Thoracic aorta (tissue), 2 donors: Measurements from ENCODE around the gene HHIPL2. TPM values are rescaled to one million over a fixed set of nuclear protein-coding genes. Genes with fewer than 3 reads are reported as not detected.

Experiments used
- ATAC-seq: fragments of 150-250 bp; one replicate; pipeline ENCODE4 v1.8.0; 2017; ENCODE audit warnings: low read depth; ENCODE audit not compliant: insufficient number of reproducible peaks, low FRiP score
- DNase-seq: peaks from one replicate; pipeline ENCODE4 v3.0.0-alpha.2; 2020; ENCODE audit warnings: low spot score
- H3K27ac ChIP-seq, 2 donors: fragments of 200-600 bp; sonication (generic); 1 replicate in 1 of 2; 2 replicates in 1 of 2; pipeline ENCODE4 v1.5.1; 2016; ENCODE audit warnings: mild to moderate bottlenecking in 2 of 2, moderate library complexity in 2 of 2
- H3K27me3 ChIP-seq: fragments of 200-600 bp; sonication (generic); replicated peaks from 2 replicates; pipeline ENCODE4 v1.6.0; 2016; ENCODE audit warnings: mild to moderate bottlenecking; ENCODE audit not compliant: insufficient read depth
- H3K36me3 ChIP-seq: fragments of 200-600 bp; sonication (generic); one replicate; pipeline ENCODE4 v1.5.1; 2016
- H3K4me1 ChIP-seq, 2 donors: fragments of 200-600 bp; sonication (generic); 1 replicate in 1 of 2; 2 replicates in 1 of 2; pipeline versions ENCODE4 v1.5.1 to v1.6.0; 2016; ENCODE audit warnings: low read depth in 2 of 2, mild to moderate bottlenecking in 1 of 2; ENCODE audit not compliant: control insufficient read depth in 1 of 2
- H3K4me3 ChIP-seq: fragments of 200-600 bp; sonication (generic); 2 replicates; pipeline ENCODE4 v1.5.1; 2016; ENCODE audit warnings: mild to moderate bottlenecking
- H3K9me3 ChIP-seq: fragments of 200-600 bp; sonication (generic); 2 replicates; pipeline ENCODE4 v1.5.1; 2016
- CTCF ChIP-seq: fragments of 200-600 bp; sonication (generic); IDR thresholded peaks from one replicate; pipeline ENCODE4 v1.5.1; 2019; ENCODE audit warnings: antibody characterized with exemption
- total RNA-seq, 2 donors: library from RNA; depleted of rRNA; stranded (reverse); fragments of >200 nt; gene quantifications; one replicate each; pipeline versions ENCODE4 v1.1.0 to v1.2.3, GENCODE V29; 2016

Gene HHIPL2
- total RNA-seq, 2 donors from 2014 or later = not detected

- Histone ChIP-seq H3K27ac (no peak overlapping the region), H3K9me3 (no peaks in the 10 kb centered on the region), H3K4me3 (no peak overlapping the region), H3K4me1 (peaks cover 22 to 33% of the 10 kb centered on the region in 2 donors), H3K27me3 (no peaks in the 10 kb centered on the region), H3K36me3 (no peaks in the 10 kb centered on the region)
- DNase-seq (no peak), ATAC-seq (no peak)
- TF ChIP-seq CTCF = no peak
Measured at GRCh38 chr1:222588135-222588534, 40.2 kb upstream of the HHIPL2 start.

GRCh38 chr1:222586842-222587241, 38.9 kb upstream of the HHIPL2 start:
- TF ChIP-seq CTCF = no peak
- no peaks in the 10 kb centered on the region for H3K36me3 ChIP-seq
- H3K27me3 ChIP-seq = no peaks in the 10 kb centered on the region
- DNase-seq = no peak
- H3K9me3 ChIP-seq = no peaks in the 10 kb centered on the region
- peaks cover 22 to 40% of the 10 kb centered on the region in 2 donors for H3K4me1 ChIP-seq
- ATAC-seq = no peak
- no peak overlapping the region for H3K4me3 ChIP-seq
- no peak overlapping the region for H3K27ac ChIP-seq

- Histone ChIP-seq H3K36me3 (no peaks in the 10 kb centered on the region), H3K27me3 (no peaks in the 10 kb centered on the region), H3K27ac (no peak overlapping the region), H3K9me3 (no peaks in the 10 kb centered on the region), H3K4me1 (peaks cover 7 to 20% of the 10 kb centered on the region in 2 donors), H3K4me3 (no peak overlapping the region)
- no peak for DNase-seq
- TF ChIP-seq CTCF = no peak
- no peak for ATAC-seq
Measured at GRCh38 chr1:222583079-222583478, 35.2 kb upstream of the HHIPL2 start.

GRCh38 chr1:222582099-222582774, 34.3 kb upstream of the HHIPL2 start:
- Histone ChIP-seq H3K4me3 (no peak overlapping the region), H3K4me1 (peaks cover 7 to 15% of the 10 kb centered on the region in 2 donors), H3K9me3 (no peaks in the 10 kb centered on the region), H3K36me3 (no peaks in the 10 kb centered on the region), H3K27me3 (no peaks in the 10 kb centered on the region), H3K27ac (no peak overlapping the region)
- no peak for ATAC-seq
- TF ChIP-seq CTCF = no peak
- no peak for DNase-seq

GRCh38 chr1:222579316-222579715, 31.4 kb upstream of the HHIPL2 start:
- no peaks in the 10 kb centered on the region for H3K36me3 ChIP-seq
- no peak for ATAC-seq
- no peak overlapping the region for H3K27ac ChIP-seq

More at GRCh38 chr1:222579316-222579715, 31.4 kb upstream of the HHIPL2 start:
- peaks cover 4 to 15% of the 10 kb centered on the region in 2 donors for H3K4me1 ChIP-seq
- TF ChIP-seq CTCF = no peak
- no peak for DNase-seq
- H3K4me3 ChIP-seq = no peak overlapping the region
- no peaks in the 10 kb centered on the region for H3K27me3 ChIP-seq
- no peaks in the 10 kb centered on the region for H3K9me3 ChIP-seq
